H9 (cell line): ENCODE results near the gene NKX1-1. TPM values are rescaled to one million over a fixed set of nuclear protein-coding genes. Genes with fewer than 3 reads are reported as not detected.

ENCODE experiments used
- DNase-seq: peaks from one replicate; pipeline ENCODE4 v3.0.0-alpha.2; 2017
- H2AFZ ChIP-seq: one replicate; pipeline ENCODE4 v1.6.1; 2013; ENCODE audit warnings: mild to moderate bottlenecking, low read length, control low read depth, moderate library complexity
- H2AK5ac ChIP-seq: 2 replicates; pipeline ENCODE4 v1.6.1; 2013; ENCODE audit warnings: low read length, control low read depth, mixed read lengths; ENCODE audit not compliant: insufficient read length
- H2BK120ac ChIP-seq: one replicate; pipeline ENCODE4 v1.6.1; 2013; ENCODE audit warnings: low read depth, mild to moderate bottlenecking, low read length, control low read depth, inconsistent platforms; ENCODE audit not compliant: poor library complexity, severe bottlenecking
- H2BK12ac ChIP-seq: 2 replicates; pipeline ENCODE4 v1.6.1; 2013; ENCODE audit warnings: low read length, control low read depth, mixed read lengths, low read depth; ENCODE audit not compliant: insufficient read length
- H2BK15ac ChIP-seq: 2 replicates; pipeline ENCODE4 v1.6.1; 2013; ENCODE audit warnings: low read depth, low read length, control low read depth
- H2BK20ac ChIP-seq: one replicate; pipeline ENCODE4 v1.6.1; 2013; ENCODE audit warnings: low read depth, mild to moderate bottlenecking, low read length, control low read depth, inconsistent platforms; ENCODE audit not compliant: poor library complexity, severe bottlenecking
- H2BK5ac ChIP-seq: 2 replicates; pipeline ENCODE4 v1.6.1; 2013; ENCODE audit warnings: low read length, control low read depth, mixed read lengths; ENCODE audit not compliant: insufficient read length
- H3K14ac ChIP-seq: 2 replicates; pipeline ENCODE4 v1.6.1; 2013; ENCODE audit warnings: low read length, control low read depth; ENCODE audit not compliant: insufficient read depth
- H3K18ac ChIP-seq: 2 replicates; pipeline ENCODE4 v1.6.1; 2013; ENCODE audit warnings: low read depth, mild to moderate bottlenecking, mixed read lengths, low read length, control low read depth; ENCODE audit not compliant: insufficient read length
- H3K23ac ChIP-seq: 2 replicates; pipeline ENCODE4 v1.6.1; 2013; ENCODE audit warnings: low read length, control low read depth, mixed read lengths, low read depth; ENCODE audit not compliant: insufficient read length
- H3K23me2 ChIP-seq: 2 replicates; pipeline ENCODE4 v1.6.1; 2013; ENCODE audit warnings: low read depth, mild to moderate bottlenecking, mixed read lengths, low read length, control low read depth; ENCODE audit not compliant: insufficient read length, poor library complexity, severe bottlenecking
- H3K27ac ChIP-seq: 2 replicates; pipeline ENCODE4 v1.5.1; 2013; ENCODE audit warnings: low read length, control low read depth, mixed read lengths, low read depth; ENCODE audit not compliant: insufficient read length
- H3K27me3 ChIP-seq: 2 replicates; pipeline ENCODE4 v1.6.1; 2013; ENCODE audit warnings: low read length, control low read depth, inconsistent platforms; ENCODE audit not compliant: insufficient read depth
- H3K4ac ChIP-seq: 2 replicates; pipeline ENCODE4 v1.6.1; 2013; ENCODE audit warnings: low read depth, mild to moderate bottlenecking, control low read depth, inconsistent platforms, low read length, moderate library complexity
- H3K4me1 ChIP-seq: 2 replicates; pipeline ENCODE4 v1.6.1; 2013; ENCODE audit warnings: low read length, control low read depth, inconsistent platforms; ENCODE audit not compliant: insufficient read depth
- H3K4me2 ChIP-seq: 2 replicates; pipeline ENCODE4 v1.6.1; 2013; ENCODE audit warnings: low read length, control low read depth, mixed read lengths; ENCODE audit not compliant: insufficient read length, insufficient read depth
- H3K56ac ChIP-seq: 2 replicates; pipeline ENCODE4 v1.6.1; 2013; ENCODE audit warnings: low read depth, mild to moderate bottlenecking, mixed read lengths, low read length, control low read depth; ENCODE audit not compliant: insufficient read length
- H3K79me1 ChIP-seq: 2 replicates; pipeline ENCODE4 v1.6.1; 2013; ENCODE audit warnings: low read depth, mild to moderate bottlenecking, moderate library complexity, low read length, control low read depth, inconsistent platforms; ENCODE audit not compliant: insufficient read depth, poor library complexity, severe bottlenecking
- H3K79me2 ChIP-seq: 2 replicates; pipeline ENCODE4 v1.6.1; 2013; ENCODE audit warnings: low read length, control low read depth, inconsistent platforms; ENCODE audit not compliant: insufficient read depth
- H3K9ac ChIP-seq: 2 replicates; pipeline ENCODE4 v1.6.1; 2013; ENCODE audit warnings: low read length, control low read depth, mixed read lengths; ENCODE audit not compliant: insufficient read length; ENCODE audit errors: extremely low read depth
- H3K9me3 ChIP-seq: one replicate; pipeline ENCODE4 v1.6.1; 2013; ENCODE audit warnings: low read depth, low read length, inconsistent platforms; ENCODE audit not compliant: control insufficient read depth
- H3T11ph ChIP-seq: one replicate; pipeline ENCODE4 v1.6.1; 2013; ENCODE audit warnings: mild to moderate bottlenecking, low read length, control low read depth, inconsistent platforms
- H4K20me1 ChIP-seq: one replicate; pipeline ENCODE4 v1.6.1; 2013; ENCODE audit not compliant: control insufficient read depth, insufficient read length, insufficient read depth
- H4K5ac ChIP-seq: 2 replicates; pipeline ENCODE4 v1.6.1; 2013; ENCODE audit warnings: low read depth, mild to moderate bottlenecking, mixed read lengths, low read length, control low read depth; ENCODE audit not compliant: insufficient read length
- H4K8ac ChIP-seq: replicated peaks from 2 replicates; pipeline ENCODE4 v1.6.1; 2013; ENCODE audit warnings: low read length, control low read depth, mixed read lengths, low read depth; ENCODE audit not compliant: insufficient read length
- H4K91ac ChIP-seq: 2 replicates; pipeline ENCODE4 v1.6.1; 2013; ENCODE audit warnings: low read depth, mild to moderate bottlenecking, moderate library complexity, mixed read lengths, low read length, control low read depth; ENCODE audit not compliant: insufficient read length
- H3K27ac Mint-ChIP-seq, 3 experiments: 2 replicates in 2 of 3; 3 replicates in 1 of 3; pipeline ENCODE4 v1.8.0; 2020 to 2021; ENCODE audit warnings: mixed read lengths in 3 of 3, mild to moderate bottlenecking in 1 of 3, moderate library complexity in 1 of 3
- H3K27me3 Mint-ChIP-seq: 2 replicates; pipeline ENCODE4 v1.8.0; 2021; ENCODE audit warnings: low read depth, mild to moderate bottlenecking, moderate library complexity, mixed read lengths
- H3K36me3 Mint-ChIP-seq, 3 experiments: 2 replicates in 2 of 3; 3 replicates in 1 of 3; pipeline ENCODE4 v1.8.0; 2020 to 2021; ENCODE audit warnings: low read depth in 3 of 3, mixed read lengths in 3 of 3; ENCODE audit not compliant: insufficient read depth in 1 of 3
- H3K4me1 Mint-ChIP-seq, 2 experiments: 2 replicates each; pipeline ENCODE4 v1.8.0; 2020; ENCODE audit warnings: mixed read lengths in 2 of 2
- H3K4me3 Mint-ChIP-seq, 2 experiments: 2 replicates in 1 of 2; 3 replicates in 1 of 2; pipeline ENCODE4 v1.8.0; 2020 to 2021; ENCODE audit warnings: mild to moderate bottlenecking in 2 of 2, mixed read lengths in 2 of 2, moderate library complexity in 1 of 2
- H3K9me3 Mint-ChIP-seq, 2 experiments: 2 replicates in 1 of 2; 3 replicates in 1 of 2; pipeline ENCODE4 v1.8.0; 2020; ENCODE audit warnings: mild to moderate bottlenecking in 2 of 2, mixed read lengths in 2 of 2, moderate library complexity in 1 of 2
- CTCF ChIP-seq: fragments of 200-600 bp; sonication (generic); conservative IDR thresholded peaks from 3 replicates; pipeline ENCODE4 v1.8.0; 2021; ENCODE audit warnings: antibody characterized with exemption, mild to moderate bottlenecking
- WGBS: extraction: QIAGEN DNeasy Blood & Tissue Kit; methylation state at CpG from one replicate; pipeline ENCODE4 v1.1.7; 2013; ENCODE audit warnings: missing lambda C conversion rate, low lambda C conversion rate, mixed read lengths; ENCODE audit not compliant: insufficient read length; ENCODE audit errors: extremely low coverage; 5-methylcytosine and 5-hydroxymethylcytosine counted together
- total RNA-seq: library from RNA; stranded (reverse); gene quantifications from 2 replicates; pipeline ENCODE4 v1.2.1, GENCODE V29; 2021

The NKX1-1 gene
- total RNA-seq, 1 experiment from 2014 or later: not detected

DNA sequence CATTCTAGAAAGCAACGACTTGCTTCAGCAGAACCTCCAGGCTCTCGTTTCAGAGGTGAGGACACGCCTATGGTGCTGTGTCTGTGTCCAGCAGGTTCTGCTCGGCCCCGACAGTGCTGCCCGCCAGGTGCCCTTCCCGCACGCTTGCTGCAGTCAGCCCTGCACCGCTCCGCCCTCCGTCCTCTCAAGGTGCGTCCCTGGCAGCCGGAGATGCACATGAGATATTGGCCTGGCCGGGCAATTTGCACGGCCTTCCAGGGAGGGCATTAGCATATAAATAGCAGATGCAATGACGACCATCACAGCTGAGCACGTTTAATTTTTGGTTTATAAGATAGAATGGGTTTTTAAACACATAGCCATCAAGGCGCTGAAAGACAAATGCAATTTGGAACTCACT lies 44.8 kb downstream of the NKX1-1 start:
- H2BK5ac ChIP-seq: no peak overlapping the region
- no peak overlapping the region for H3K14ac ChIP-seq
- no peak overlapping the region for H3K27ac ChIP-seq
- no peak overlapping the region for H3K4me3 Mint-ChIP-seq
- no peak overlapping the region for H3K4ac ChIP-seq
- no peak overlapping the region for H3K27ac Mint-ChIP-seq
- no peak overlapping the region for H2AK5ac ChIP-seq
- H3K27me3 ChIP-seq: no peaks in the 10 kb centered on the region
- H3K23ac ChIP-seq: no peak overlapping the region
- TF ChIP-seq CTCF: no peak
- no peaks in the 10 kb centered on the region for H3K79me1 ChIP-seq
- no peak overlapping the region for H3K4me2 ChIP-seq
- H2AFZ ChIP-seq: no peak overlapping the region
- H3T11ph ChIP-seq: no peak overlapping the region
- WGBS: no CpG with 5 or more reads among the region's 18 CpGs
- H3K9me3 Mint-ChIP-seq: no peaks in the 10 kb centered on the region
- no peaks in the 10 kb centered on the region for H3K79me2 ChIP-seq
- no peak overlapping the region for H4K5ac ChIP-seq
- DNase-seq: no peak
- H4K8ac ChIP-seq: no peak overlapping the region
- no peaks in the 10 kb centered on the region for H4K20me1 ChIP-seq
- no peak overlapping the region for H2BK12ac ChIP-seq
- no peaks in the 10 kb centered on the region for H3K23me2 ChIP-seq
- no peak overlapping the region for H2BK15ac ChIP-seq
- no peak overlapping the region for H2BK120ac ChIP-seq
- H3K4me1 ChIP-seq: no peaks in the 10 kb centered on the region
- no peak overlapping the region for H3K56ac ChIP-seq
- peaks cover 0 to 16% (median 11%) of the 10 kb centered on the region in 3 experiments; a peak in 5 of 7 replicates for H3K36me3 Mint-ChIP-seq
- no peak overlapping the region for H2BK20ac ChIP-seq
- H3K27me3 Mint-ChIP-seq: no peaks in the 10 kb centered on the region
- H3K9me3 ChIP-seq: no peaks in the 10 kb centered on the region
- H3K4me1 Mint-ChIP-seq: 0 out of 4 replicates have a peak, but pooled peaks cover 0 to 2% of the 10 kb centered on the region in 2 experiments
- H4K91ac ChIP-seq: no peak overlapping the region
- no peak overlapping the region for H3K18ac ChIP-seq
- H3K9ac ChIP-seq: no peak overlapping the region
